Right lobe of liver (tissue), 6 donors: ENCODE results near the gene LENEP. TPM values are rescaled to one million over a fixed set of nuclear protein-coding genes. Genes with fewer than 3 reads are reported as not detected.
"Not testable (repeated sequence)": the region's sequence is repeated elsewhere in the genome, so short reads cannot be mapped to it uniquely, and the experiment has no call there.

Source experiments
- ATAC-seq, 4 donors: fragments of 200-7000 bp; cut with Tn5 transposase; one replicate each; pipeline ENCODE4 v1.9.1; 2020; ENCODE audit warnings: mild to moderate bottlenecking in 4 of 4, moderate library complexity in 4 of 4
- DNase-seq, 3 donors: peaks; one replicate each; pipeline ENCODE4 v3.0.0-alpha.2; 2020
- H3K27ac ChIP-seq, 3 donors: fragments of 200-600 bp; one replicate each; pipeline ENCODE4 v1.8.0; 2022
- H3K27me3 ChIP-seq, 2 donors: fragments of 200-600 bp; one replicate each; pipeline ENCODE4 v1.8.0; 2022
- H3K36me3 ChIP-seq, 4 donors: fragments of 200-600 bp; sonication (generic) in 1 of 4; one replicate each; pipeline versions ENCODE4 v1.5.1 to v1.8.0; 2017 to 2022; ENCODE audit warnings: control low read depth in 1 of 4
- H3K4me1 ChIP-seq, 4 donors: fragments of 200-600 bp; sonication (generic) in 1 of 4; one replicate each; pipeline versions ENCODE4 v1.5.1 to v1.8.0; 2017 to 2022; ENCODE audit warnings: control low read depth in 1 of 4
- H3K4me3 ChIP-seq, 3 donors: fragments of 200-600 bp; one replicate each; pipeline ENCODE4 v1.8.0; 2022
- H3K9me3 ChIP-seq, 4 donors: fragments of 200-600 bp; sonication (generic) in 1 of 4; one replicate each; pipeline versions ENCODE4 v1.5.1 to v1.8.0; 2017 to 2022; ENCODE audit warnings: control low read depth in 1 of 4
- POLR2A ChIP-seq: fragments of 450-650 bp; IDR thresholded peaks from one replicate; pipeline ENCODE4 v1.6.1; 2017; ENCODE audit warnings: antibody characterized with exemption, mild to moderate bottlenecking
- WGBS: methylation state at CpG from one replicate; pipeline ENCODE4 v1.1.6; 2018; ENCODE audit warnings: low coverage, low lambda C conversion rate; ENCODE audit not compliant: insufficient coverage; ENCODE audit errors: missing lambda C conversion rate; 5-methylcytosine and 5-hydroxymethylcytosine counted together
- intact Hi-C, 2 donors: fragments of 100-400 bp; cut with DNase I; formaldehyde crosslinking; loops; one replicate each; pipeline versions ENCODE4 v1.11.2 to v1.14.1; 2022
- total RNA-seq, 6 experiments: library from RNA; depleted of rRNA in 2 of 6; stranded (reverse); fragments of >200 nt in 2 of 6; fragmentation: NEBNext Ultra II Directional in 3 of 6; extraction: Animal tissue kit (Norgen Biotek cat#: 25700) in 3 of 6; gene quantifications; one replicate each; pipeline versions ENCODE4 v1.1.0 to v1.2.4, GENCODE V29; 2016 to 2023
- TF ChIP-seq, protein P1 (sequence below), 4 donors: fragments of 200-600 bp in 3 of 4; fragments of 450-650 bp in 1 of 4; IDR thresholded peaks; one replicate each; pipeline versions ENCODE4 v1.5.1 to v1.8.0; 2016 to 2022; ENCODE audit warnings: antibody characterized with exemption in 4 of 4, mild to moderate bottlenecking in 2 of 4
- donor health status: DM: no; HTN: yes; CAD: no.
- donor health status: DM: no; HTN: no; CAD: no.
- donor health status: DM: no; HTN: no; CAD: no.
- donor health status: DM: no; HTN: yes; CAD: no.
- donor health status: DM: no; HTN: yes; CAD: no.

LENEP gene
- total RNA-seq, 6 experiments from 2014 or later, result not detected

DNA sequence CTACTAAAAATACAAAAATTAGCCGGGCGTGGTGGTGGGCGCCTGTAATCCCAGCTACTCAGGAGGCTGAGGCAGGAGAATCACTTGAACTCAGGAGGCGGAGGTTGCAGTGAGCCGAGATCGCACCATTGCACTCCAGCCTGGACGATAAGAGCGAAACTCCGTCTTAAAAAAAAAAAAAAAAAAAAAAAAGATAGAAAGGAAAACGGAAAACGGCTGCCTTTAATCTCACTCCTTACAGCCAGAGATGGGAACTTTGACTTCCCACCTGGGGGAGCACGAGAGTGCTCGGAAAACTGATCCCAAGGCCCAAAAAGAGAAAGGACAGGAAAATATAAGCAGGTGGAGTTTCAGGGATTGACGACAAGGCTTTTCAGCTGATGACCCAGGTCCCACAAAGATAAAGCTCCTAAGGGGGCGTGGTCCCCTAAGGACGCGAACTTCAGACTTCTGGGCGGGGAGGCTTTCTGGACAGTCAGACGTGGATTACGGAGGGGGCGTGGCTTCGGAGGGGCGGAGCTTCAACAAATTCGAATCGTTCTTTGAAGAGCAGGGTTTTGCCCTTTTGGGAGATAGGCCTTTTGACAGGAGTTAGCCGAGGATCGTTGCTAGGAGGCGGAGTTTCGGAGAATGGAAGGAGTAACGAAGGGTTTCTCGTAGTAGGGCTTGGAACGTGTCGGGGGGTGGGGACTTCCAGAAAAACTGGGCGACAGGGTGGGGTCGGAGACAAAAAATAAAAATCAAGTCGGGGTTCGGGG is 19.9 kb upstream of the LENEP start:
- DNase-seq (peak; percentile 98 to 99 (median 98)), ATAC-seq (peak; percentile 54 to 69 (median 62))
- intact Hi-C loops, result no loop called here
- 2% methylated on average over 37 of the region's 37 CpGs for WGBS
- no peaks in the 10 kb centered on the region for H3K27me3 ChIP-seq
- no peaks in the 10 kb centered on the region for H3K9me3 ChIP-seq
- peak overlapping the region; percentile 63 to 83 (median 65) for H3K4me3 ChIP-seq
- H3K27ac ChIP-seq, result peak overlapping the region; percentile 98 to 99 (median 99)
- H3K36me3 ChIP-seq, result peaks cover 0 to 9% (median 4%) of the 10 kb centered on the region in 4 donors
- peaks cover 0 to 38% (median 14%) of the 10 kb centered on the region in 4 donors for H3K4me1 ChIP-seq
- TF ChIP-seq, protein P1, sequence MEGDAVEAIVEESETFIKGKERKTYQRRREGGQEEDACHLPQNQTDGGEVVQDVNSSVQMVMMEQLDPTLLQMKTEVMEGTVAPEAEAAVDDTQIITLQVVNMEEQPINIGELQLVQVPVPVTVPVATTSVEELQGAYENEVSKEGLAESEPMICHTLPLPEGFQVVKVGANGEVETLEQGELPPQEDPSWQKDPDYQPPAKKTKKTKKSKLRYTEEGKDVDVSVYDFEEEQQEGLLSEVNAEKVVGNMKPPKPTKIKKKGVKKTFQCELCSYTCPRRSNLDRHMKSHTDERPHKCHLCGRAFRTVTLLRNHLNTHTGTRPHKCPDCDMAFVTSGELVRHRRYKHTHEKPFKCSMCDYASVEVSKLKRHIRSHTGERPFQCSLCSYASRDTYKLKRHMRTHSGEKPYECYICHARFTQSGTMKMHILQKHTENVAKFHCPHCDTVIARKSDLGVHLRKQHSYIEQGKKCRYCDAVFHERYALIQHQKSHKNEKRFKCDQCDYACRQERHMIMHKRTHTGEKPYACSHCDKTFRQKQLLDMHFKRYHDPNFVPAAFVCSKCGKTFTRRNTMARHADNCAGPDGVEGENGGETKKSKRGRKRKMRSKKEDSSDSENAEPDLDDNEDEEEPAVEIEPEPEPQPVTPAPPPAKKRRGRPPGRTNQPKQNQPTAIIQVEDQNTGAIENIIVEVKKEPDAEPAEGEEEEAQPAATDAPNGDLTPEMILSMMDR (IDR thresholded peaks at IDR 0.05), result peak in 2 of 4 donors; percentile 13 to 15
- peak; percentile 89 for TF ChIP-seq POLR2A

DNA sequence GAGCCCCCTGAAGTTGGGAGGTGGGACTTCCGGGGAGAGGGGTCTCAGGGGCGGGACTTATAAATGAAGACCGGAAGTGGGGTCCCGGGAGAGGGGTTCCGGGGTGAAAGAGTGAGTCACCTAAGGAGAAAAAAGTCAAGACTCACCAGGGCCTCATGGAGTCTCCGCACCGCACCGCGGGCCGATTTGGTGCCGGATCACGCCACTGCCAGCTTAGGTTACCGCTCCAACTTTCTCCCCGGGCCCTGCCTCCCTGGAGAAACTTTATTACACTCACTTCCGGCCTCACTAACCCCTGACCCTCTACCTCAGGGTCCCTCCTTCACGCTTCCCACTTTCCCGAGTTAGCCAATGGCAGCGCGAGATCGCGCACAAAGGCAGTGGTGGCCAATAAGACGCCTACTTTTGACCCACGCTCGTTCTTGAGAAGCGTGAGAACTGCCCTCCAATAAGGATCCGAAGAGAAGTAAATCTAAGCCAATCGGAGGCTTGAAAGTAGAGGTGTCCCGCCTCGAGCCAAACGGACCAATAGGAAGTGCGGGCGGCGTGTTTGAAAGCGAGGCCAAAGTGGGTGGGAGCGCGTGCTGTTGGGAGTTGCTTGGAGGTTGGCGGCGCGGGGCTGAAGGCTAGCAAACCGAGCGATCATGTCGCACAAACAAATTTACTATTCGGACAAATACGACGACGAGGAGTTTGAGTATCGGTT is 19.1 kb upstream of the LENEP start, which contains the start of gene CKS1B:
Gene CKS1B, plus strand, starts transcription at position 580 of the 706 bp plus-strand sequence. Its CDS starts 65 bp downstream, at position 645.
- Histone ChIP-seq H3K9me3 (no peaks in the 10 kb centered on the region), H3K4me3 (peak within 1 kb of the TSS; percentile 63 to 83 (median 65)), H3K27me3 (no peaks in the 10 kb centered on the region), H3K36me3 (peaks cover 0 to 8% (median 4%) of the 10 kb centered on the region in 4 donors), H3K4me1 (peaks cover 0 to 38% (median 14%) of the 10 kb centered on the region in 4 donors), H3K27ac (peak within 1 kb of the TSS; percentile 98 to 99 (median 99))
- TF ChIP-seq, protein P1 (IDR thresholded peaks at IDR 0.05), result no peak
- peak; percentile 66 for TF ChIP-seq POLR2A
- peak; percentile 96 to 98 (median 97) for DNase-seq
- intact Hi-C loops, result no loop called here
- under 1% methylated on average over 34 of the region's 47 CpGs for WGBS
- peak; percentile 57 to 85 (median 78) for ATAC-seq

DNA sequence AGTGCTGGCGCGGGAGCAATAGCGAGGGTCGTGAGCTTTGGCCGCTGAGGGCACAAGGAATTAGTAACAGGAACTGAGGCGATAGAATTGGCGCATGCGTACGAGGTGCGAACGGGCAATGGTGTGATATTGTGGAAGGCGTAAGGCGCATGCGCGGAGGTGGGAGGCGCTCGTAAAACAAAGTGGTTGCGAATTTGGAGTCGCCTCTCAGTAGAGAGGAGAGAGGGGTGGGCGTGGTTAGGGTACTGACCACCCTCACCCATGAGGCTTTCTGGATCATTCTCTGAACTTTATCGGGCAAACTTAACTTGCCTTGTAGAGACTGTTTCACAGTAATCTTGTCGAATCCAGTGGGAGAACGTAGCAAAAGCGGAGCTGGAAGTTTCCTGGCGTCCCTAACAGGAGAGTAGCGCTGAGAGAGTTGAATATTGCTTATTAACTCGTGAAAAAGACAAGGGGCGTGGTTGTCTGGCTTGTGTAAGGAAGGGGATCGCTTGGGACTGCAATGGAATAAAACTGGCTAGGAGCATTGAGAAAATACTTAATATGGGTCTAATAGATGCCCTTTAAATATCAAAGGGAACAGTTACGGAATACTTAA is 18.5 kb upstream of the LENEP start:
- TF ChIP-seq, protein P1 (IDR thresholded peaks at IDR 0.05), result no peak
- TF ChIP-seq POLR2A, result peak; percentile 78
- Histone ChIP-seq H3K27me3 (no peaks in the 10 kb centered on the region), H3K9me3 (no peaks in the 10 kb centered on the region), H3K4me3 (peak overlapping the region; percentile 41 to 83 (median 63)), H3K27ac (peak overlapping the region; percentile 98 to 99 (median 99)), H3K4me1 (peaks cover 0 to 37% (median 14%) of the 10 kb centered on the region in 4 donors), H3K36me3 (peaks cover 0 to 12% (median 4%) of the 10 kb centered on the region in 4 donors)
- WGBS, result 0% methylated on average over 30 of the region's 30 CpGs
- intact Hi-C loops, result no loop called here
- ATAC-seq, result peak; percentile 37 to 61 (median 55)
- DNase-seq, result peak; percentile 95 to 96 (median 96)

DNA sequence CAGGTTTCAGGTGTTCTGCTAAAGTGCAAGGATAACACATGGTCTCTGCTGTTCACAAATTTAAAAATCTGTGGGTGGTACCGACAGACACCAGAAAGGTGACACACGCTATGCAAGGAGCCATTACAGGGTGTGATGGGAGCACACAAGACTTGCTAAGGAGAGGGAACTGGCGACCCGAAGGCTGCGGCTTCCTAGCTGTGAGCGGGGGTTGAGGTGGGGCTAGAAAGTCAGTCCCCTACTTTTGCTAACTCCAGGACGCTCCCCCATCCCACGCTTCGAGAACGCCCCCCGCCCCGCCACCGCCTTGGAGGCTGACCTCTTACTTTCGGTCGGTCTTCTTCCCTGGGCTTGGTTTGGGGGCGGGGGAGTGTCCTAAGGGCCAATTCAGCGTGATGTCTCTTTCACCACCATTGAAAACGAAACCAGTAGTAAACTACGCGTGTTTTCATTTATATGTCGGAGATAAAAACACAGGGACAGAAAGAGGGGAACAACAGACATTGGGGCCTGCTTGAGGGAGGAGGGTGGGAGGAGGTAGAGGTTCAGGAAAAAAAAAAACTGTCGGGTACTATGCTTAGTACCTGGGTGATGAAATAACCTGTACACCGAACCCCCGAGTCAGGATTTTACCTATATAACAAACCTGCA is 17.9 kb upstream of the LENEP start:
- Histone ChIP-seq H3K4me3 (peak overlapping the region; percentile 41 to 83 (median 63)), H3K4me1 (peaks cover 0 to 31% (median 12%) of the 10 kb centered on the region in 4 donors), H3K27ac (peak overlapping the region; percentile 98 to 99 (median 99)), H3K27me3 (no peaks in the 10 kb centered on the region), H3K36me3 (peaks cover 0 to 12% (median 4%) of the 10 kb centered on the region in 4 donors), H3K9me3 (no peaks in the 10 kb centered on the region)
- TF ChIP-seq, protein P1 (IDR thresholded peaks at IDR 0.05), result no peak
- no peak for TF ChIP-seq POLR2A
- WGBS, result under 1% methylated on average over 22 of the region's 24 CpGs
- intact Hi-C loops, result no loop called here
- DNase-seq (peak; percentile 68 to 75 (median 73)), ATAC-seq (no peak)

DNA sequence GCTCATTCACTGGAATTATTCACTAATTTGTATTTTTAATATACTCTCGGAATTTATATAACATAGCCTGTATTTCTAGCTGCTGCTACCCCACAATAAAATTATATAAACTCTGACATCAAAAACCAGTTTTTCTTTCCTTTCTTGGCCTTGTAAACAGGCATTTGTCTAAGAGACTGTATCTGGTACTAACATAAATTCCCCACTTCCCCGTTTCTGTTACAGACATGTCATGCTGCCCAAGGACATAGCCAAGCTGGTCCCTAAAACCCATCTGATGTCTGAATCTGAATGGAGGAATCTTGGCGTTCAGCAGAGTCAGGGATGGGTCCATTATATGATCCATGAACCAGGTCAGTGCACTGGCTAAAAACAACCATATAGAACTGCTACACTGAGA is 15.6 kb upstream of the LENEP start:
- H3K4me3 ChIP-seq, H3K27ac ChIP-seq, H3K27me3 ChIP-seq, ATAC-seq, DNase-seq, H3K9me3 ChIP-seq, intact Hi-C loops: not testable (repeated sequence)
- Histone ChIP-seq H3K4me1 (peaks cover 0 to 17% (median 2%) of the 10 kb centered on the region in 4 donors), H3K36me3 (peaks cover 0 to 12% (median 4%) of the 10 kb centered on the region in 4 donors)
- WGBS, result 56% methylated on average over 3 of the region's 3 CpGs
